Caco-2 (cell line): ENCODE results near the gene CCP110. TPM values are rescaled to one million over a fixed set of nuclear protein-coding genes. Genes with fewer than 3 reads are reported as not detected.

Experiments used
- BruUV-seq: library from RNA; stranded (reverse); fragments of 400-500 nt; replicated peaks from 2 replicates; lab custom pipeline; 2021; lab: Mats Ljungman, UMichigan
- CTCF ChIA-PET: fragments of 300-600 bp; sonication (Branson Sonifier 250); formaldehyde crosslinking; loops from one replicate; lab custom pipeline; 2022; ENCODE audit warnings: antibody characterized with exemption; lab: Charles Lee
- POLR2A ChIA-PET: fragments of 300-600 bp; sonication (Branson Sonifier 250); formaldehyde crosslinking; loops from one replicate; lab custom pipeline; 2022; ENCODE audit warnings: antibody characterized with exemption; lab: Charles Lee
- DNase-seq, 2 experiments: peaks; one replicate each; pipeline versions ENCODE4 v3.0.0 to v3.0.0-alpha.2; 2020 to 2022
- H3K27me3 ChIP-seq: replicated peaks from 2 replicates; pipeline ENCODE4 v1.6.0; 2011; ENCODE audit warnings: low read length; ENCODE audit not compliant: control insufficient read depth, insufficient read depth
- H3K36me3 ChIP-seq: 2 replicates; pipeline ENCODE4 v1.5.1; 2011; ENCODE audit warnings: low read length; ENCODE audit not compliant: control insufficient read depth, insufficient read depth
- H3K4me1 ChIP-seq: fragments of 250-450 bp; sonication (Bioruptor Pico); 2 replicates; pipeline ENCODE4 v1.5.1; 2020; ENCODE audit warnings: mild to moderate bottlenecking
- H3K4me3 ChIP-seq: 2 replicates; pipeline ENCODE4 v1.5.1; 2011; ENCODE audit warnings: low read depth, mild to moderate bottlenecking, control low read depth, low read length
- H3K9me3 ChIP-seq: fragments of 250-450 bp; sonication (Bioruptor Pico); 2 replicates; pipeline ENCODE4 v1.5.1; 2020; ENCODE audit warnings: mild to moderate bottlenecking, moderate library complexity
- H3K27ac Mint-ChIP-seq: one replicate; pipeline ENCODE4 v1.8.0; 2022; ENCODE audit warnings: mixed read lengths; ENCODE audit not compliant: unreplicated experiment
- H3K27me3 Mint-ChIP-seq: one replicate; pipeline ENCODE4 v1.8.0; 2022; ENCODE audit warnings: mixed read lengths; ENCODE audit not compliant: insufficient read depth, unreplicated experiment
- H3K36me3 Mint-ChIP-seq: one replicate; pipeline ENCODE4 v1.8.0; 2022; ENCODE audit warnings: mild to moderate bottlenecking, mixed read lengths; ENCODE audit not compliant: insufficient read depth, unreplicated experiment
- H3K4me1 Mint-ChIP-seq: one replicate; pipeline ENCODE4 v1.8.0; 2022; ENCODE audit warnings: low read depth, mixed read lengths; ENCODE audit not compliant: unreplicated experiment
- H3K4me3 Mint-ChIP-seq: one replicate; pipeline ENCODE4 v1.8.0; 2022; ENCODE audit warnings: mild to moderate bottlenecking, moderate library complexity, mixed read lengths; ENCODE audit not compliant: unreplicated experiment
- H3K9me3 Mint-ChIP-seq: one replicate; pipeline ENCODE4 v1.8.0; 2022; ENCODE audit warnings: mixed read lengths; ENCODE audit not compliant: unreplicated experiment
- CTCF ChIP-seq, 2 experiments: fragments of 200-600 bp in 1 of 2; IDR thresholded peaks; 1 replicate in 1 of 2; 2 replicates in 1 of 2; pipeline versions ENCODE4 v1.5.1 to v1.8.0; 2011 to 2022; ENCODE audit warnings: antibody characterized with exemption in 1 of 2, control low read depth in 1 of 2, inconsistent platforms in 1 of 2, low read depth in 1 of 2, low read length in 1 of 2, mild to moderate bottlenecking in 1 of 2, moderate library complexity in 1 of 2; ENCODE audit not compliant: insufficient read depth in 1 of 2, severe bottlenecking in 1 of 2, unreplicated experiment in 1 of 2
- intact Hi-C: fragments of 100-400 bp; cut with micrococcal nuclease; formaldehyde crosslinking; loops from one replicate; pipeline ENCODE4 v1.10.0; 2022; ENCODE audit not compliant: unreplicated experiment
- total RNA-seq: library from RNA; stranded (reverse); gene quantifications from 2 replicates; pipeline ENCODE4 v1.2.3, GENCODE V29; 2022

CCP110 gene
- total RNA-seq, 1 experiment from 2014 or later = 7.5 TPM

- no peaks in the 10 kb centered on the region for H3K9me3 ChIP-seq
- no peak for DNase-seq
- CTCF ChIA-PET = interaction anchor here (0.6 to 0.9 kb wide), 3 partner anchors 10 to 87 kb away, joined by 3 to 11 read pairs (median 9); no protein-coding TSS in a partner anchor
Measured at GRCh38 chr16:19589771-19590302, 66.1 kb downstream of the CCP110 start.

GRCh38 chr16:19595043-19595767 lies 71.5 kb downstream of the CCP110 start:
- ChIA-PET CTCF (interaction anchor here (0.6 to 4.2 kb wide), 2 partner anchors 10 to 12 kb away, joined by 3 to 21 read pairs; no protein-coding TSS in a partner anchor), POLR2A (no interaction called here)
- no TSS peak for BruUV-seq
- H3K27me3 ChIP-seq = no peaks in the 10 kb centered on the region
- no peaks in the 10 kb centered on the region for H3K27me3 Mint-ChIP-seq
- H3K4me1 Mint-ChIP-seq = peaks cover 6% of the 10 kb centered on the region
- intact Hi-C loops = no loop called here
- no peaks in the 10 kb centered on the region for H3K36me3 Mint-ChIP-seq
- H3K4me3 ChIP-seq = no peak overlapping the region
- H3K4me3 Mint-ChIP-seq = no peak overlapping the region
- no peaks in the 10 kb centered on the region for H3K36me3 ChIP-seq
- H3K4me1 ChIP-seq = no peaks in the 10 kb centered on the region
- TF ChIP-seq CTCF (IDR thresholded peaks at IDR 0.05; ENCODE audit: insufficient read depth in 1 of 2, low read depth in 1 of 2, low read length in 1 of 2, severe bottlenecking in 1 of 2, unreplicated experiment in 1 of 2) = no peak
- no peaks in the 10 kb centered on the region for H3K9me3 Mint-ChIP-seq
- H3K27ac Mint-ChIP-seq = no peak overlapping the region
- no peaks in the 10 kb centered on the region for H3K9me3 ChIP-seq
- peak; percentile 11 to 33 for DNase-seq

More at GRCh38 chr16:19589771-19590302, 66.1 kb downstream of the CCP110 start:
- no peaks in the 10 kb centered on the region for H3K4me1 ChIP-seq
- Mint-ChIP-seq H3K27ac (no peak overlapping the region), H3K4me1 (peaks cover 3% of the 10 kb centered on the region), H3K9me3 (no peaks in the 10 kb centered on the region), H3K27me3 (no peaks in the 10 kb centered on the region), H3K4me3 (no peak overlapping the region), H3K36me3 (no peaks in the 10 kb centered on the region)
- no peak for TF ChIP-seq CTCF (IDR thresholded peaks at IDR 0.05; ENCODE audit: insufficient read depth in 1 of 2, low read depth in 1 of 2, low read length in 1 of 2, severe bottlenecking in 1 of 2, unreplicated experiment in 1 of 2)
- H3K36me3 ChIP-seq = no peaks in the 10 kb centered on the region
- POLR2A ChIA-PET = no interaction called here
- no TSS peak for BruUV-seq
- H3K4me3 ChIP-seq = no peak overlapping the region
- no peaks in the 10 kb centered on the region for H3K27me3 ChIP-seq
- intact Hi-C loops = no loop called here

- H3K27ac Mint-ChIP-seq = no peak overlapping the region
- no peaks in the 10 kb centered on the region for H3K36me3 Mint-ChIP-seq
- DNase-seq = no peak
- Histone ChIP-seq H3K4me3 (no peak overlapping the region), H3K4me1 (no peaks in the 10 kb centered on the region), H3K36me3 (no peaks in the 10 kb centered on the region), H3K27me3 (no peaks in the 10 kb centered on the region), H3K9me3 (no peaks in the 10 kb centered on the region)
- intact Hi-C loops = no loop called here
- H3K9me3 Mint-ChIP-seq = no peaks in the 10 kb centered on the region
- TF ChIP-seq CTCF (IDR thresholded peaks at IDR 0.05; ENCODE audit: insufficient read depth in 1 of 2, low read depth in 1 of 2, low read length in 1 of 2, severe bottlenecking in 1 of 2, unreplicated experiment in 1 of 2) = no peak
- ChIA-PET CTCF (interaction anchor here (1.4 to 1.8 kb wide), 2 partner anchors 285 to 287 kb away, joined by 4 to 7 read pairs; partner anchors contain the start of gene GPRC5B), POLR2A (no interaction called here)
- H3K4me3 Mint-ChIP-seq = no peak overlapping the region
- no TSS peak for BruUV-seq
- peaks cover 6% of the 10 kb centered on the region for H3K4me1 Mint-ChIP-seq
- H3K27me3 Mint-ChIP-seq = no peaks in the 10 kb centered on the region
Measured at GRCh38 chr16:19598805-19599510, 75.2 kb downstream of the CCP110 start.
